GM23338 (cell line): ENCODE data around the gene ZACN. TPM values are rescaled to one million over a fixed set of nuclear protein-coding genes. Genes with fewer than 3 reads are reported as not detected.

Experiments used
- ATAC-seq: fragments of 200-7000 bp; cut with Tn5 transposase; 3 replicates; pipeline ENCODE4 v1.9.1; 2020
- DNase-seq: peaks from one replicate; pipeline ENCODE4 v3.0.0-alpha.2; 2015; ENCODE audit warnings: low spot score
- H2AFZ ChIP-seq: fragments of 200-600 bp; sonication (generic); 2 replicates; pipeline ENCODE4 v1.8.0; 2016; ENCODE audit warnings: antibody characterized with exemption, mild to moderate bottlenecking, moderate library complexity
- H3F3A ChIP-seq: fragments of 200-600 bp; sonication (generic); replicated peaks from 2 replicates; pipeline ENCODE4 v1.8.0; 2017; ENCODE audit warnings: antibody characterized with exemption, mixed run types, low read depth
- H3K27ac ChIP-seq: fragments of 200-600 bp; sonication (generic); 2 replicates; pipeline ENCODE4 v1.6.1; 2016; ENCODE audit warnings: low read depth
- H3K27me3 ChIP-seq: fragments of 200-600 bp; sonication (generic); 2 replicates; pipeline ENCODE4 v1.8.0; 2016; ENCODE audit warnings: mild to moderate bottlenecking, mixed run types, moderate library complexity; ENCODE audit not compliant: insufficient read depth
- H3K36me3 ChIP-seq: fragments of 200-600 bp; sonication (generic); 2 replicates; pipeline ENCODE4 v1.8.0; 2016; ENCODE audit warnings: mild to moderate bottlenecking; ENCODE audit not compliant: insufficient read depth
- H3K4me1 ChIP-seq: fragments of 200-600 bp; sonication (generic); 2 replicates; pipeline ENCODE4 v1.8.0; 2016; ENCODE audit warnings: mild to moderate bottlenecking, moderate library complexity; ENCODE audit not compliant: insufficient read depth
- H3K4me2 ChIP-seq: fragments of 200-600 bp; sonication (generic); 2 replicates; pipeline ENCODE4 v1.7.1; 2017; ENCODE audit warnings: mixed run types
- H3K4me3 ChIP-seq: fragments of 200-600 bp; sonication (generic); 2 replicates; pipeline ENCODE4 v1.6.1; 2016; ENCODE audit warnings: mixed run types
- H3K79me2 ChIP-seq: fragments of 200-600 bp; sonication (generic); replicated peaks from 2 replicates; pipeline ENCODE4 v1.8.0; 2017; ENCODE audit warnings: mild to moderate bottlenecking; ENCODE audit not compliant: insufficient read depth
- H3K9me2 ChIP-seq: fragments of 200-600 bp; sonication (generic); 2 replicates; pipeline ENCODE4 v1.8.0; 2017; ENCODE audit not compliant: insufficient read depth
- H4K20me1 ChIP-seq: fragments of 200-600 bp; sonication (generic); replicated peaks from 2 replicates; pipeline ENCODE4 v1.8.0; 2017; ENCODE audit warnings: mild to moderate bottlenecking; ENCODE audit not compliant: insufficient read depth
- H3K27ac Mint-ChIP-seq: 2 replicates; pipeline ENCODE4 v1.8.0; 2020; ENCODE audit warnings: inconsistent platforms, mild to moderate bottlenecking, moderate library complexity, mixed read lengths
- H3K27me3 Mint-ChIP-seq: 3 replicates; pipeline ENCODE4 v1.8.0; 2022; ENCODE audit warnings: low read depth, mild to moderate bottlenecking, moderate library complexity, mixed read lengths, inconsistent platforms; ENCODE audit not compliant: insufficient read depth, poor library complexity
- H3K36me3 Mint-ChIP-seq: 3 replicates; pipeline ENCODE4 v1.8.0; 2021; ENCODE audit warnings: low read depth, mild to moderate bottlenecking, inconsistent platforms, moderate library complexity, mixed read lengths
- H3K4me1 Mint-ChIP-seq: 3 replicates; pipeline ENCODE4 v1.8.0; 2020; ENCODE audit warnings: mild to moderate bottlenecking, inconsistent platforms, mixed read lengths
- H3K4me3 Mint-ChIP-seq: 3 replicates; pipeline ENCODE4 v1.8.0; 2021; ENCODE audit warnings: moderate library complexity, mild to moderate bottlenecking, inconsistent platforms, mixed read lengths
- H3K9me3 Mint-ChIP-seq: 3 replicates; pipeline ENCODE4 v1.8.0; 2020; ENCODE audit warnings: moderate library complexity, mild to moderate bottlenecking, inconsistent platforms, mixed read lengths
- CREB1 ChIP-seq: fragments of 250-450 bp; sonication (Bioruptor Pico); IDR thresholded peaks from 2 replicates; pipeline ENCODE4 v1.5.0; 2020; ENCODE audit warnings: low read depth, mild to moderate bottlenecking, moderate library complexity
- CTCF ChIP-seq, 2 experiments: fragments of 200-600 bp in 1 of 2; sonication (generic) in 1 of 2; conservative IDR thresholded peaks; 2 replicates each; pipeline versions ENCODE4 v1.5.1 to v1.6.1; 2016 to 2017; ENCODE audit warnings: antibody characterized with exemption in 2 of 2, low read depth in 2 of 2, mild to moderate bottlenecking in 2 of 2, moderate library complexity in 1 of 2
- EZH2 ChIP-seq: fragments of 200-600 bp; sonication (generic); IDR thresholded peaks from one replicate; pipeline ENCODE4 v1.8.0; 2017; ENCODE audit warnings: antibody characterized with exemption, mild to moderate bottlenecking, low read depth; ENCODE audit not compliant: unreplicated experiment
- EZH2phosphoT487 ChIP-seq: fragments of 200-600 bp; sonication (generic); IDR thresholded peaks from one replicate; pipeline ENCODE4 v1.8.1; 2018; ENCODE audit warnings: antibody characterized with exemption; ENCODE audit not compliant: unreplicated experiment
- JUNB ChIP-seq: IDR thresholded peaks from one replicate; pipeline ENCODE4 v1.6.1; 2016; ENCODE audit warnings: antibody characterized with exemption; ENCODE audit not compliant: unreplicated experiment
- NANOG ChIP-seq: IDR thresholded peaks from 2 replicates; pipeline ENCODE4 v1.6.1; 2016; ENCODE audit warnings: antibody characterized with exemption, borderline replicate concordance
- POLR2AphosphoS5 ChIP-seq: IDR thresholded peaks from 2 replicates; pipeline ENCODE4 v1.6.1; 2016; ENCODE audit warnings: antibody characterized with exemption, low read depth
- REST ChIP-seq: IDR thresholded peaks from one replicate; pipeline ENCODE4 v1.6.1; 2018; ENCODE audit warnings: antibody characterized with exemption; ENCODE audit not compliant: unreplicated experiment
- STAT1 ChIP-seq: IDR thresholded peaks from one replicate; pipeline ENCODE4 v1.6.1; 2016; ENCODE audit warnings: antibody characterized with exemption; ENCODE audit not compliant: unreplicated experiment
- ZNF114 ChIP-seq: fragments of 250-450 bp; sonication (Bioruptor Pico); IDR thresholded peaks from 2 replicates; pipeline ENCODE4 v1.5.0; 2020; ENCODE audit warnings: mild to moderate bottlenecking, moderate library complexity
- ZNF331 ChIP-seq: fragments of 250-450 bp; sonication (Bioruptor Pico); IDR thresholded peaks from 2 replicates; pipeline ENCODE4 v1.5.0; 2020; ENCODE audit warnings: low read depth, mild to moderate bottlenecking, moderate library complexity
- ZNF462 ChIP-seq: fragments of 250-450 bp; sonication (Bioruptor Pico); IDR thresholded peaks from 2 replicates; pipeline ENCODE4 v1.5.0; 2020; ENCODE audit warnings: mild to moderate bottlenecking, moderate library complexity
- polyA plus RNA-seq: library from polyadenylated mRNA; unstranded; fragments of >200 nt; fragmentation: Nextera tagmentation; extraction: Ambion mirVana; gene quantifications from 2 replicates; pipeline ENCODE4 v1.2.1, GENCODE V29; 2016
- total RNA-seq: library from RNA; depleted of rRNA; stranded (reverse); fragments of >200 nt; shearing (Covaris generic); gene quantifications from 2 replicates; pipeline ENCODE4 v1.2.3, GENCODE V29; 2014
- TF ChIP-seq, protein P1 (sequence below): IDR thresholded peaks from 2 replicates; pipeline ENCODE4 v1.6.1; 2016; ENCODE audit warnings: antibody characterized with exemption

ZACN gene
- total and polyA plus RNA-seq, 2 experiments from 2014 or later: 0.47 TPM; not detected in 1

- H3K27me3 ChIP-seq: 0 out of 2 replicates have a peak, but pooled peaks cover 4% of the 10 kb centered on the region
- no peak overlapping the region for H3K4me3 ChIP-seq
- no peaks in the 10 kb centered on the region; the same call in 2 of the 3 replicates for H3K9me3 Mint-ChIP-seq
- H3K4me3 Mint-ChIP-seq: no peak overlapping the region
- peaks cover 34% of the 10 kb centered on the region for H3K4me1 Mint-ChIP-seq
- peaks cover 19% of the 10 kb centered on the region for H3F3A ChIP-seq
- H3K27me3 Mint-ChIP-seq: peaks cover 23% of the 10 kb centered on the region
- peak overlapping the region; percentile 78; the same call in 1 of the 2 replicates for H3K4me2 ChIP-seq
- no peak overlapping the region for H3K27ac Mint-ChIP-seq
- H3K4me1 ChIP-seq: peaks cover 29% of the 10 kb centered on the region; the same call in 1 of the 2 replicates
- no peak overlapping the region for H2AFZ ChIP-seq
- no peaks in the 10 kb centered on the region for H3K36me3 Mint-ChIP-seq
- H3K9me2 ChIP-seq: no peaks in the 10 kb centered on the region
- ATAC-seq (no peak), DNase-seq (no peak)
- H3K79me2 ChIP-seq: no peaks in the 10 kb centered on the region
- TF ChIP-seq POLR2AphosphoS5 (no peak), ZNF462 (CRISPR knock-in tag) (no peak), STAT1 (no peak), ZNF331 (CRISPR knock-in tag) (no peak), EZH2phosphoT487 (no peak), ZNF114 (no peak), JUNB (no peak), NANOG (no peak), EZH2 (no peak), REST (no peak), CREB1 (CRISPR knock-in tag) (no peak), CTCF (conservative IDR thresholded peaks at IDR 0.05; ENCODE audit: low read depth in 2 of 2) (no peak)
- TF ChIP-seq, protein P1, sequence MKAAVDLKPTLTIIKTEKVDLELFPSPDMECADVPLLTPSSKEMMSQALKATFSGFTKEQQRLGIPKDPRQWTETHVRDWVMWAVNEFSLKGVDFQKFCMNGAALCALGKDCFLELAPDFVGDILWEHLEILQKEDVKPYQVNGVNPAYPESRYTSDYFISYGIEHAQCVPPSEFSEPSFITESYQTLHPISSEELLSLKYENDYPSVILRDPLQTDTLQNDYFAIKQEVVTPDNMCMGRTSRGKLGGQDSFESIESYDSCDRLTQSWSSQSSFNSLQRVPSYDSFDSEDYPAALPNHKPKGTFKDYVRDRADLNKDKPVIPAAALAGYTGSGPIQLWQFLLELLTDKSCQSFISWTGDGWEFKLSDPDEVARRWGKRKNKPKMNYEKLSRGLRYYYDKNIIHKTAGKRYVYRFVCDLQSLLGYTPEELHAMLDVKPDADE: no peak
- no peaks in the 10 kb centered on the region for H3K36me3 ChIP-seq
- H3K27ac ChIP-seq: no peak overlapping the region
- no peaks in the 10 kb centered on the region for H4K20me1 ChIP-seq
These were observed 44.2 kb downstream of the ZACN start for GRCh38 chr17:76123191-76123499.
